HepG2 (cell line): ENCODE measurements around the gene KLHL7. TPM values are rescaled to one million over a fixed set of nuclear protein-coding genes. Genes with fewer than 3 reads are reported as not detected.

ENCODE experiments used
- ARNT2 ChIP-seq: sonication (generic); formaldehyde crosslinking; IDR thresholded peaks from 2 replicates; pipeline ENCODE4 v1.8.0; 2022; ENCODE audit warnings: mild to moderate bottlenecking, low read depth, missing genetic modification reagents, moderate library complexity
- ATF7-NPFF ChIP-seq: sonication (generic); formaldehyde crosslinking; IDR thresholded peaks from 2 replicates; pipeline ENCODE4 v1.8.1; 2023; ENCODE audit warnings: mild to moderate bottlenecking, low read depth, missing genetic modification reagents, moderate library complexity
- CREB1 ChIP-seq, 2 experiments: fragments of 450-650 bp in 1 of 2; IDR thresholded peaks; 2 replicates each; pipeline ENCODE4 v1.6.1; 2016 to 2017; ENCODE audit warnings: control low read depth in 1 of 2, mild to moderate bottlenecking in 1 of 2, missing compliant biosample characterization in 1 of 2, missing genetic modification characterization in 1 of 2
- FOSL1 ChIP-seq: sonication (generic); formaldehyde crosslinking; IDR thresholded peaks from 2 replicates; pipeline ENCODE4 v1.9.0; 2021; ENCODE audit warnings: missing genetic modification reagents, borderline replicate concordance
- KLF11 ChIP-seq: IDR thresholded peaks from 2 replicates; pipeline ENCODE4 v1.6.1; 2016; ENCODE audit warnings: missing compliant biosample characterization
- PITX1 ChIP-seq: sonication (generic); formaldehyde crosslinking; IDR thresholded peaks from 2 replicates; pipeline ENCODE4 v1.5.1; 2020; ENCODE audit warnings: mild to moderate bottlenecking, missing genetic modification reagents
- PPARG ChIP-seq: conservative IDR thresholded peaks from 2 replicates; pipeline ENCODE4 v1.6.1; 2016; ENCODE audit warnings: missing biosample characterization, missing genetic modification reagents
- SMC3 ChIP-seq: IDR thresholded peaks from 2 replicates; pipeline ENCODE4 v1.6.1; 2011; ENCODE audit warnings: low read length, improper control_type of control experiment
- SPEN ChIP-seq: sonication (generic); formaldehyde crosslinking; IDR thresholded peaks from 2 replicates; pipeline ENCODE4 v1.5.1; 2020; ENCODE audit warnings: low read depth, mild to moderate bottlenecking, missing genetic modification reagents
- ZFP41 ChIP-seq: sonication (generic); formaldehyde crosslinking; IDR thresholded peaks from 2 replicates; pipeline ENCODE4 v1.4.0; 2020; ENCODE audit warnings: mild to moderate bottlenecking, missing genetic modification reagents, borderline replicate concordance
- ZNF234 ChIP-seq: sonication (generic); formaldehyde crosslinking; conservative IDR thresholded peaks from 2 replicates; pipeline ENCODE4 v1.5.1; 2020; ENCODE audit warnings: mild to moderate bottlenecking, missing genetic modification reagents
- ZNF367 ChIP-seq: sonication (generic); formaldehyde crosslinking; IDR thresholded peaks from 2 replicates; pipeline ENCODE4 v1.4.0; 2020; ENCODE audit warnings: missing genetic modification reagents, borderline replicate concordance
- ZNF431 ChIP-seq: sonication (generic); formaldehyde crosslinking; IDR thresholded peaks from 2 replicates; pipeline ENCODE4 v1.9.0; 2022; ENCODE audit warnings: missing genetic modification reagents, low read depth, mild to moderate bottlenecking, borderline replicate concordance
- polyA plus RNA-seq, 8 experiments: library from polyadenylated mRNA; depleted of rRNA in 3 of 8; stranded (reverse) in 7 of 8; unstranded in 1 of 8; fragments of >200 nt; fragmentation: Illumina TruSeq in 4 of 8; extraction: Trizol in 4 of 8; gene quantifications; 2 replicates each; pipeline versions ENCODE4 v1.2.1 to v1.2.3, GENCODE V29; 2011 to 2016; ENCODE audit warnings: low read depth in 4 of 8, missing spikeins in 1 of 8, mixed read lengths in 1 of 8; ENCODE audit not compliant: insufficient read depth in 1 of 8
- total RNA-seq, 5 experiments: library from RNA; depleted of rRNA; stranded (reverse); fragments of >200 nt; fragmentation: Illumina TruSeq; extraction: Trizol; gene quantifications; 2 replicates each; pipeline ENCODE4 v1.2.3, GENCODE V29; 2016; ENCODE audit warnings: low read depth in 1 of 5
- TF ChIP-seq, protein P1 (sequence below): IDR thresholded peaks from 2 replicates; pipeline ENCODE4 v1.6.1; 2016; ENCODE audit warnings: control low read depth
- TF ChIP-seq, protein P2 (sequence below): sonication (generic); formaldehyde crosslinking; IDR thresholded peaks from 2 replicates; pipeline ENCODE4 v1.8.0; 2022; ENCODE audit warnings: missing genetic modification reagents, mild to moderate bottlenecking, inconsistent platforms, borderline replicate concordance
- TF ChIP-seq, protein P3 (sequence below): sonication (generic); formaldehyde crosslinking; IDR thresholded peaks from 2 replicates; pipeline ENCODE4 v1.8.0; 2022; ENCODE audit warnings: mild to moderate bottlenecking, missing genetic modification reagents; ENCODE audit not compliant: insufficient replicate concordance
- TF ChIP-seq, protein P4 (sequence below): sonication (generic); formaldehyde crosslinking; IDR thresholded peaks from 2 replicates; pipeline ENCODE4 v1.5.0; 2020; ENCODE audit warnings: missing genetic modification reagents
- TF ChIP-seq, protein P5 (sequence below): sonication (generic); formaldehyde crosslinking; IDR thresholded peaks from 2 replicates; pipeline ENCODE4 v1.4.0; 2020; ENCODE audit warnings: missing genetic modification reagents

KLHL7 gene
- total and polyA plus RNA-seq, 2 of the 13 experiments (the other 11 are each of a cell fraction or from before 2014, with no cell fraction given) = 16.2 to 34.4 TPM

DNA sequence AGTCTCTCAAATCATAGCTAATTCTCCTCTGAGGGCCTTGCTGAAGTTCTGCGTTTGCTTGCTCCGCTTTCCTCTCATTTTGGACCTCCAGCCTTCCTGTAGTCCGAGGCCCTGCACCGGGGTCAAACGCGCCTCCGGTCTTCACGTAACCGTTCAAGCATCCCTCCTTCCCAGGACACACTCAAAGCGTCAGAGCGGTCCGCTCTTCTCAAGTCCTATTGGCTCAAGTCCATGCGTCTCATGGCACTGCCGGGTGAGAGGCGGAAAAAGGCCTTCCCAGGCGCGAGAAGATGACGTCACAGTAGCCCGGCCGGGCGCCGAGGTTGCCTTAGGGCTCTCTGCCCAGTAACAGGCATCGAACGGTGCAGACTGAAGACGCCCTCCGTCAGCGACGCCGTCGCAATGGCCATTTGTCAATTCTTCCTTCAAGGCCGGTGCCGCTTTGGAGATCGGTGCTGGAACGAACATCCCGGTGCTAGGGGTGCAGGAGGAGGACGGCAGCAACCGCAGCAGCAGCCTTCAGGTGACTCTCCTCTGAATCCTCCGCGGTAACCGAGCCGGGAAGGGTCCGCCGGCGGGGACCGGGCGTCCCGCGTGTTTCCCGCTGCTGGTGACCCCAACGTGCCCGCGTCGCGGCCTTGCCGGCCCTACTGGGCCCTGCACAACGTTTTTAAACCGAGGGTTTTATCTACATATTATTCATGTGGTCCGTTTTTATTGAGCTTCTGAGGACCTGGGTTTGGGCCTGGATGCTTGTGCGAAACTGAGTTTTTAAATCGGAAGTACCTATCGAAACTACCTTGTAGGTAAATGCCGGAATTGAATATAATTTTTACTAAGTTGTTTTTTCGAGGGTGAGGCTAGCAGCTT lies 76.3 kb downstream of the KLHL7 start, which contains the start of gene NUP42 (continued):
- TF ChIP-seq ARNT2 = peak; percentile 47; the same call in 1 of the 2 replicates
- TF ChIP-seq ZNF234 (CRISPR knock-in tag) = no peak; the same call in 1 of the 2 replicates
- TF ChIP-seq ATF7-NPFF (CRISPR knock-in tag) = 0 out of 2 replicates have a peak, but pooled peaks have one; percentile 47
- TF ChIP-seq, protein P1, sequence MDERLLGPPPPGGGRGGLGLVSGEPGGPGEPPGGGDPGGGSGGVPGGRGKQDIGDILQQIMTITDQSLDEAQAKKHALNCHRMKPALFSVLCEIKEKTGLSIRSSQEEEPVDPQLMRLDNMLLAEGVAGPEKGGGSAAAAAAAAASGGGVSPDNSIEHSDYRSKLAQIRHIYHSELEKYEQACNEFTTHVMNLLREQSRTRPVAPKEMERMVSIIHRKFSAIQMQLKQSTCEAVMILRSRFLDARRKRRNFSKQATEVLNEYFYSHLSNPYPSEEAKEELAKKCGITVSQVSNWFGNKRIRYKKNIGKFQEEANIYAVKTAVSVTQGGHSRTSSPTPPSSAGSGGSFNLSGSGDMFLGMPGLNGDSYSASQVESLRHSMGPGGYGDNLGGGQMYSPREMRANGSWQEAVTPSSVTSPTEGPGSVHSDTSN (CRISPR knock-in tag) = no peak
- 0 out of 2 replicates have a peak, but pooled peaks have one; percentile 46 for TF ChIP-seq ZFP41 (CRISPR knock-in tag)
- no peak for TF ChIP-seq FOSL1 (CRISPR knock-in tag)
- TF ChIP-seq SMC3 = no peak
- TF ChIP-seq, protein P2, sequence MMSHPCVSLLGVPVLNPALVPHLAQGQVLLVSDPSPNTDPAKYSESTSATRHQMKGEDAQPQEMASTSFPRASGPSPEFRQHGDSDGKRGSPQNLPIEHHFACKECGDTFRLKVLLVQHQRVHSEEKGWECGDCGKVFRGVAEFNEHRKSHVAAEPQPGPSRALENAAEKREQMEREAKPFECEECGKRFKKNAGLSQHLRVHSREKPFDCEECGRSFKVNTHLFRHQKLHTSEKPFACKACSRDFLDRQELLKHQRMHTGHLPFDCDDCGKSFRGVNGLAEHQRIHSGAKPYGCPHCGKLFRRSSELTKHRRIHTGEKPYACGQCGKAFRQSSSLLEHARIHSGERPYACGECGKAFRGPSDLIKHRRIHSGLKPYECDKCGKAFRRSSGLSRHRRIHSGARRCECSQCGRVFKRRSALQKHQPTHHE (CRISPR knock-in tag) = peak; percentile 13; the same call in 1 of the 2 replicates
- TF ChIP-seq KLF11 (CRISPR knock-in tag) = peak; percentile 59; the same call in 1 of the 2 replicates
- TF ChIP-seq, protein P3, sequence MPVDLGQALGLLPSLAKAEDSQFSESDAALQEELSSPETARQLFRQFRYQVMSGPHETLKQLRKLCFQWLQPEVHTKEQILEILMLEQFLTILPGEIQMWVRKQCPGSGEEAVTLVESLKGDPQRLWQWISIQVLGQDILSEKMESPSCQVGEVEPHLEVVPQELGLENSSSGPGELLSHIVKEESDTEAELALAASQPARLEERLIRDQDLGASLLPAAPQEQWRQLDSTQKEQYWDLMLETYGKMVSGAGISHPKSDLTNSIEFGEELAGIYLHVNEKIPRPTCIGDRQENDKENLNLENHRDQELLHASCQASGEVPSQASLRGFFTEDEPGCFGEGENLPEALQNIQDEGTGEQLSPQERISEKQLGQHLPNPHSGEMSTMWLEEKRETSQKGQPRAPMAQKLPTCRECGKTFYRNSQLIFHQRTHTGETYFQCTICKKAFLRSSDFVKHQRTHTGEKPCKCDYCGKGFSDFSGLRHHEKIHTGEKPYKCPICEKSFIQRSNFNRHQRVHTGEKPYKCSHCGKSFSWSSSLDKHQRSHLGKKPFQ (CRISPR knock-in tag) = no peak
- no peak for TF ChIP-seq ZNF367
- TF ChIP-seq, protein P4, sequence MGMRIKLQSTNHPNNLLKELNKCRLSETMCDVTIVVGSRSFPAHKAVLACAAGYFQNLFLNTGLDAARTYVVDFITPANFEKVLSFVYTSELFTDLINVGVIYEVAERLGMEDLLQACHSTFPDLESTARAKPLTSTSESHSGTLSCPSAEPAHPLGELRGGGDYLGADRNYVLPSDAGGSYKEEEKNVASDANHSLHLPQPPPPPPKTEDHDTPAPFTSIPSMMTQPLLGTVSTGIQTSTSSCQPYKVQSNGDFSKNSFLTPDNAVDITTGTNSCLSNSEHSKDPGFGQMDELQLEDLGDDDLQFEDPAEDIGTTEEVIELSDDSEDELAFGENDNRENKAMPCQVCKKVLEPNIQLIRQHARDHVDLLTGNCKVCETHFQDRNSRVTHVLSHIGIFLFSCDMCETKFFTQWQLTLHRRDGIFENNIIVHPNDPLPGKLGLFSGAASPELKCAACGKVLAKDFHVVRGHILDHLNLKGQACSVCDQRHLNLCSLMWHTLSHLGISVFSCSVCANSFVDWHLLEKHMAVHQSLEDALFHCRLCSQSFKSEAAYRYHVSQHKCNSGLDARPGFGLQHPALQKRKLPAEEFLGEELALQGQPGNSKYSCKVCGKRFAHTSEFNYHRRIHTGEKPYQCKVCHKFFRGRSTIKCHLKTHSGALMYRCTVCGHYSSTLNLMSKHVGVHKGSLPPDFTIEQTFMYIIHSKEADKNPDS = no peak
- peak; percentile 67 for TF ChIP-seq PITX1
- TF ChIP-seq SPEN (CRISPR knock-in tag) = peak; percentile 88
- no peak for TF ChIP-seq ZNF431
- TF ChIP-seq PPARG (CRISPR knock-in tag) = no peak; the same call in 1 of the 2 replicates
- peak; percentile 100 for TF ChIP-seq CREB1 (IDR thresholded peaks at IDR 0.05)
- TF ChIP-seq CREB1 (CRISPR knock-in tag; IDR thresholded peaks at IDR 0.05) = peak; percentile 100
- TF ChIP-seq, protein P5, sequence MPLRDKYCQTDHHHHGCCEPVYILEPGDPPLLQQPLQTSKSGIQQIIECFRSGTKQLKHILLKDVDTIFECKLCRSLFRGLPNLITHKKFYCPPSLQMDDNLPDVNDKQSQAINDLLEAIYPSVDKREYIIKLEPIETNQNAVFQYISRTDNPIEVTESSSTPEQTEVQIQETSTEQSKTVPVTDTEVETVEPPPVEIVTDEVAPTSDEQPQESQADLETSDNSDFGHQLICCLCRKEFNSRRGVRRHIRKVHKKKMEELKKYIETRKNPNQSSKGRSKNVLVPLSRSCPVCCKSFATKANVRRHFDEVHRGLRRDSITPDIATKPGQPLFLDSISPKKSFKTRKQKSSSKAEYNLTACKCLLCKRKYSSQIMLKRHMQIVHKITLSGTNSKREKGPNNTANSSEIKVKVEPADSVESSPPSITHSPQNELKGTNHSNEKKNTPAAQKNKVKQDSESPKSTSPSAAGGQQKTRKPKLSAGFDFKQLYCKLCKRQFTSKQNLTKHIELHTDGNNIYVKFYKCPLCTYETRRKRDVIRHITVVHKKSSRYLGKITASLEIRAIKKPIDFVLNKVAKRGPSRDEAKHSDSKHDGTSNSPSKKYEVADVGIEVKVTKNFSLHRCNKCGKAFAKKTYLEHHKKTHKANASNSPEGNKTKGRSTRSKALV (CRISPR knock-in tag) = 0 out of 2 replicates have a peak, but pooled peaks have one; percentile 40
